Measurements from ENCODE around the gene RGS12. TPM values are rescaled to one million over a fixed set of nuclear protein-coding genes. Genes with fewer than 3 reads are reported as not detected.

Gene RGS12
- polyA plus RNA-seq, 1 of the 3 experiments (the other 2 are of a cell fraction) = 18.4 TPM

- Histone ChIP-seq H3K4me3 (ENCODE audit: low read depth in 2 of 2, low read length in 1 of 2) (no peak overlapping the region), H3K36me3 (replicated peaks in 1 of 2; ENCODE audit: control insufficient read depth in 1 of 2, insufficient read depth in 2 of 2, low read length in 1 of 2) (peaks cover 0 to 31% of the 10 kb centered on the region in 2 experiments), H3K9me2 (no peaks in the 10 kb centered on the region), H3K9me3 (no peaks in the 10 kb centered on the region), H3K9ac (no peak overlapping the region), H3K27me3 (ENCODE audit: insufficient read depth) (no peaks in the 10 kb centered on the region), H3K4me2 (no peak overlapping the region), H3F3A (replicated peaks; ENCODE audit: insufficient read depth) (no peaks in the 10 kb centered on the region), H3K27ac (ENCODE audit: low read depth in 2 of 2, low read length in 1 of 2) (no peak overlapping the region), H4K20me1 (ENCODE audit: insufficient read depth) (peaks cover 34% of the 10 kb centered on the region), H2AFZ (ENCODE audit: low read depth) (no peak overlapping the region), H3K4me1 (ENCODE audit: control insufficient read depth in 1 of 2, insufficient read depth in 2 of 2, low read depth in 1 of 2, low read length in 1 of 2) (peaks cover 0 to 8% of the 10 kb centered on the region in 2 experiments; a peak in 1 of 4 replicates), H3K79me2 (ENCODE audit: insufficient read depth) (peaks cover 80% of the 10 kb centered on the region)
- TF ChIP-seq FOSL2 (IDR thresholded peaks at IDR 0.05; ENCODE audit: borderline replicate concordance, low read depth) = no peak
- no peak for TF ChIP-seq GATA2 (CRISPR knock-in tag; IDR thresholded peaks at IDR 0.05)
- TF ChIP-seq FOXM1 (IDR thresholded peaks at IDR 0.05; ENCODE audit: low read depth) = no peak
- TF ChIP-seq POLR2AphosphoS5 (IDR thresholded peaks at IDR 0.05; ENCODE audit: low read depth, low read length) = no peak
- TF ChIP-seq JUND (IDR thresholded peaks at IDR 0.05) = no peak
- no peak for TF ChIP-seq IRF3 (IDR thresholded peaks at IDR 0.05; ENCODE audit: low read depth, low read length)
- no peak for TF ChIP-seq PBX3 (IDR thresholded peaks at IDR 0.05)
- no peak for TF ChIP-seq RXRA (IDR thresholded peaks at IDR 0.05; ENCODE audit: borderline replicate concordance, low read depth)
- TF ChIP-seq ZBTB33 (IDR thresholded peaks at IDR 0.05; ENCODE audit: borderline replicate concordance, low read depth) = no peak
- no peak for TF ChIP-seq MAX (IDR thresholded peaks at IDR 0.05; ENCODE audit: low read depth)
- TF ChIP-seq TCF12 (IDR thresholded peaks at IDR 0.05) = no peak
- no peak for TF ChIP-seq CTCF (IDR thresholded peaks at IDR 0.05)
- no peak for TF ChIP-seq FOXJ3 (CRISPR knock-in tag; IDR thresholded peaks at IDR 0.05)
- TF ChIP-seq USF2 (IDR thresholded peaks at IDR 0.05; ENCODE audit: borderline replicate concordance, low read depth, low read length) = no peak
- no peak for TF ChIP-seq EP300 (IDR thresholded peaks at IDR 0.05; ENCODE audit: borderline replicate concordance in 1 of 2, low read depth in 1 of 2, low read length in 1 of 2)
- TF ChIP-seq USF1 (IDR thresholded peaks at IDR 0.05; ENCODE audit: borderline replicate concordance, low read depth) = no peak
- WGBS (ENCODE audit: low lambda C conversion rate) = 100% methylated on average over 13 of the region's 13 CpGs
- DNase-seq = no peak
- CTCF ChIA-PET = interaction anchor here (0.9 to 1.0 kb wide), 2 partner anchors 29 to 32 kb away, joined by 3 to 4 read pairs; no protein-coding TSS in a partner anchor
- POLR2A ChIA-PET = no interaction called here
Observed at GRCh38 chr4:3314706-3315260, 22.0 kb downstream of the RGS12 start.

Measured in SK-N-SH (cell line).